PC-3 (cell line): ENCODE measurements around the gene AMFR.

Experiments used
- EZH2 ChIP-seq: fragments of 300-600 bp; sonication (generic); IDR thresholded peaks from one replicate; pipeline ENCODE4 v1.6.1; 2017; ENCODE audit warnings: antibody characterized with exemption, mild to moderate bottlenecking, low read length; ENCODE audit not compliant: unreplicated experiment
- TF ChIP-seq, protein P1 (sequence below): fragments of 300-600 bp; sonication (generic); conservative IDR thresholded peaks from 2 replicates; pipeline ENCODE4 v1.5.1; 2017; ENCODE audit warnings: antibody characterized with exemption, low read depth, mild to moderate bottlenecking, low read length

GRCh38 chr16:56314244-56314850 lies 111.0 kb downstream of the AMFR start:
- TF ChIP-seq, protein P1, sequence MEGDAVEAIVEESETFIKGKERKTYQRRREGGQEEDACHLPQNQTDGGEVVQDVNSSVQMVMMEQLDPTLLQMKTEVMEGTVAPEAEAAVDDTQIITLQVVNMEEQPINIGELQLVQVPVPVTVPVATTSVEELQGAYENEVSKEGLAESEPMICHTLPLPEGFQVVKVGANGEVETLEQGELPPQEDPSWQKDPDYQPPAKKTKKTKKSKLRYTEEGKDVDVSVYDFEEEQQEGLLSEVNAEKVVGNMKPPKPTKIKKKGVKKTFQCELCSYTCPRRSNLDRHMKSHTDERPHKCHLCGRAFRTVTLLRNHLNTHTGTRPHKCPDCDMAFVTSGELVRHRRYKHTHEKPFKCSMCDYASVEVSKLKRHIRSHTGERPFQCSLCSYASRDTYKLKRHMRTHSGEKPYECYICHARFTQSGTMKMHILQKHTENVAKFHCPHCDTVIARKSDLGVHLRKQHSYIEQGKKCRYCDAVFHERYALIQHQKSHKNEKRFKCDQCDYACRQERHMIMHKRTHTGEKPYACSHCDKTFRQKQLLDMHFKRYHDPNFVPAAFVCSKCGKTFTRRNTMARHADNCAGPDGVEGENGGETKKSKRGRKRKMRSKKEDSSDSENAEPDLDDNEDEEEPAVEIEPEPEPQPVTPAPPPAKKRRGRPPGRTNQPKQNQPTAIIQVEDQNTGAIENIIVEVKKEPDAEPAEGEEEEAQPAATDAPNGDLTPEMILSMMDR, result no peak
- no peak for TF ChIP-seq EZH2
